ENCODE data around the gene STARD13. TPM values are rescaled to one million over a fixed set of nuclear protein-coding genes. Genes with fewer than 3 reads are reported as not detected.

Gene STARD13
- total RNA-seq, 2 experiments from 2014 or later: 0.57 TPM; not detected in 1

- Histone ChIP-seq H4K20me1 (ENCODE audit: insufficient read depth, low read length) (no peaks in the 10 kb centered on the region), H3K9me2 (ENCODE audit: insufficient read depth, low read length) (no peaks in the 10 kb centered on the region), H3K9me3 (ENCODE audit: low read length) (no peaks in the 10 kb centered on the region), H3K79me2 (ENCODE audit: insufficient read depth, low read depth, low read length) (no peaks in the 10 kb centered on the region), H3K4me3 (ENCODE audit: low read depth, low read length, poor library complexity, severe bottlenecking) (no peak overlapping the region), H3K27ac (ENCODE audit: low read depth, low read length, poor library complexity, severe bottlenecking) (no peak overlapping the region), H3K4me1 (ENCODE audit: insufficient read depth, low read length, poor library complexity, severe bottlenecking) (no peaks in the 10 kb centered on the region), H3K36me3 (ENCODE audit: insufficient read depth, low read length) (no peaks in the 10 kb centered on the region), H2AFZ (ENCODE audit: low read length) (no peak overlapping the region), H3K4me2 (ENCODE audit: low read length) (no peak overlapping the region)
- BruUV-seq (replicated peaks): no TSS peak
- TF ChIP-seq EZH2phosphoT487 (IDR thresholded peaks at IDR 0.05; ENCODE audit: borderline replicate concordance, low read depth, low read length) (no peak), CTCF (conservative IDR thresholded peaks at IDR 0.05; ENCODE audit: low read length) (no peak)
- DNase-seq (ENCODE audit: low spot score): no peak
- ChIA-PET POLR2A (no interaction called here), CTCF (ENCODE audit: unreplicated experiment) (no interaction called here)
- intact Hi-C loops (cut with micrococcal nuclease; ENCODE audit: unreplicated experiment): no loop called here
Measured at GRCh38 chr13:33072282-33072681, 213.3 kb downstream of the STARD13 start.

GRCh38 chr13:33070713-33071112 is 214.8 kb downstream of the STARD13 start:
- ChIA-PET CTCF (ENCODE audit: unreplicated experiment) (no interaction called here), POLR2A (no interaction called here)
- Histone ChIP-seq H2AFZ (ENCODE audit: low read length) (no peak overlapping the region), H3K27ac (ENCODE audit: low read depth, low read length, poor library complexity, severe bottlenecking) (no peak overlapping the region), H3K9me2 (ENCODE audit: insufficient read depth, low read length) (no peaks in the 10 kb centered on the region), H3K36me3 (ENCODE audit: insufficient read depth, low read length) (no peaks in the 10 kb centered on the region), H3K79me2 (ENCODE audit: insufficient read depth, low read depth, low read length) (no peaks in the 10 kb centered on the region), H4K20me1 (ENCODE audit: insufficient read depth, low read length) (no peaks in the 10 kb centered on the region), H3K4me1 (ENCODE audit: insufficient read depth, low read length, poor library complexity, severe bottlenecking) (no peaks in the 10 kb centered on the region), H3K4me2 (ENCODE audit: low read length) (no peak overlapping the region), H3K9me3 (ENCODE audit: low read length) (no peaks in the 10 kb centered on the region), H3K4me3 (ENCODE audit: low read depth, low read length, poor library complexity, severe bottlenecking) (no peak overlapping the region)
- BruUV-seq (replicated peaks): no TSS peak
- no peak for TF ChIP-seq CTCF (conservative IDR thresholded peaks at IDR 0.05; ENCODE audit: low read length)
- no peak for TF ChIP-seq EZH2phosphoT487 (IDR thresholded peaks at IDR 0.05; ENCODE audit: borderline replicate concordance, low read depth, low read length)
- DNase-seq (ENCODE audit: low spot score): no peak
- intact Hi-C loops (cut with micrococcal nuclease; ENCODE audit: unreplicated experiment): no loop called here

- Histone ChIP-seq H3K79me2 (ENCODE audit: insufficient read depth, low read depth, low read length) (no peaks in the 10 kb centered on the region), H3K4me1 (ENCODE audit: insufficient read depth, low read length, poor library complexity, severe bottlenecking) (no peaks in the 10 kb centered on the region), H4K20me1 (ENCODE audit: insufficient read depth, low read length) (no peaks in the 10 kb centered on the region), H3K4me2 (ENCODE audit: low read length) (no peak overlapping the region), H3K9me2 (ENCODE audit: insufficient read depth, low read length) (no peaks in the 10 kb centered on the region), H3K36me3 (ENCODE audit: insufficient read depth, low read length) (no peaks in the 10 kb centered on the region), H3K9me3 (ENCODE audit: low read length) (no peaks in the 10 kb centered on the region), H3K4me3 (ENCODE audit: low read depth, low read length, poor library complexity, severe bottlenecking) (no peak overlapping the region), H2AFZ (ENCODE audit: low read length) (no peak overlapping the region), H3K27ac (ENCODE audit: low read depth, low read length, poor library complexity, severe bottlenecking) (no peak overlapping the region)
- DNase-seq (ENCODE audit: low spot score): peak; percentile 4
- ChIA-PET CTCF (ENCODE audit: unreplicated experiment) (no interaction called here), POLR2A (interaction anchor here (0.6 kb wide), 1 partner anchor 528 kb away, joined by 6 read pairs; no protein-coding TSS in a partner anchor)
- TF ChIP-seq CTCF (conservative IDR thresholded peaks at IDR 0.05; ENCODE audit: low read length): peak; percentile 55
- no peak for TF ChIP-seq EZH2phosphoT487 (IDR thresholded peaks at IDR 0.05; ENCODE audit: borderline replicate concordance, low read depth, low read length)
- intact Hi-C loops (cut with micrococcal nuclease; ENCODE audit: unreplicated experiment): no loop called here
- no TSS peak for BruUV-seq (replicated peaks)
Measured at GRCh38 chr13:33069365-33069764, 216.2 kb downstream of the STARD13 start.

Data from OCI-LY7 (cell line).